ENCODE results near the gene EIF4EBP2.

EIF4EBP2 gene

GRCh38 chr10:70362328-70362727, 41.6 kb upstream of the EIF4EBP2 start:
- TF ChIP-seq, protein P1, sequence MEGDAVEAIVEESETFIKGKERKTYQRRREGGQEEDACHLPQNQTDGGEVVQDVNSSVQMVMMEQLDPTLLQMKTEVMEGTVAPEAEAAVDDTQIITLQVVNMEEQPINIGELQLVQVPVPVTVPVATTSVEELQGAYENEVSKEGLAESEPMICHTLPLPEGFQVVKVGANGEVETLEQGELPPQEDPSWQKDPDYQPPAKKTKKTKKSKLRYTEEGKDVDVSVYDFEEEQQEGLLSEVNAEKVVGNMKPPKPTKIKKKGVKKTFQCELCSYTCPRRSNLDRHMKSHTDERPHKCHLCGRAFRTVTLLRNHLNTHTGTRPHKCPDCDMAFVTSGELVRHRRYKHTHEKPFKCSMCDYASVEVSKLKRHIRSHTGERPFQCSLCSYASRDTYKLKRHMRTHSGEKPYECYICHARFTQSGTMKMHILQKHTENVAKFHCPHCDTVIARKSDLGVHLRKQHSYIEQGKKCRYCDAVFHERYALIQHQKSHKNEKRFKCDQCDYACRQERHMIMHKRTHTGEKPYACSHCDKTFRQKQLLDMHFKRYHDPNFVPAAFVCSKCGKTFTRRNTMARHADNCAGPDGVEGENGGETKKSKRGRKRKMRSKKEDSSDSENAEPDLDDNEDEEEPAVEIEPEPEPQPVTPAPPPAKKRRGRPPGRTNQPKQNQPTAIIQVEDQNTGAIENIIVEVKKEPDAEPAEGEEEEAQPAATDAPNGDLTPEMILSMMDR (IDR thresholded peaks at IDR 0.05; ENCODE audit: extremely low read depth, missing control alignments), result no peak
- no peak for DNase-seq (ENCODE audit: low spot score)

DNA sequence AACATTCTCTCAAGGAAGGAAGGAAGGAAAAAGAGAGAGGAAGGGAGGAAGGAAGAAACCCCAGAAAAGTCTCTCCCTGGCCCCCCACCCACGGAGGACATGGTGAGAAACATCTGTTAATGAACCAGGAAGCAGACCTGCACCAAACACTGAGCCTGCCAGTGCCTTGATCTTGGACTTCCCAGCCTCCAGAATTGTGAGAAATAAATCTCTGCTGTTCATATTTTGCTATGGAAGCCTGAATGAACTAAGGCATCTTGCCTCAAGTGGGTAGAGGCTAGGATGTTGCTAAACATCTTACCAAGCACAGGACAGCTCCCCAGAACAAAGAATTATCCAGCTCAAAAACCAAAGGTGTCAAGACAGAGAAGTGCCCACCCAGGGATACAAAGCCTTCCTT, 40.7 kb upstream of the EIF4EBP2 start:
- TF ChIP-seq, protein P1 (IDR thresholded peaks at IDR 0.05; ENCODE audit: extremely low read depth, missing control alignments), result no peak
- DNase-seq (ENCODE audit: low spot score), result no peak

GRCh38 chr10:70363971-70364771, 39.8 kb upstream of the EIF4EBP2 start:
- TF ChIP-seq, protein P1 (IDR thresholded peaks at IDR 0.05; ENCODE audit: extremely low read depth, missing control alignments), result peak; percentile 92
- peak; percentile 83 for DNase-seq (ENCODE audit: low spot score)

DNA sequence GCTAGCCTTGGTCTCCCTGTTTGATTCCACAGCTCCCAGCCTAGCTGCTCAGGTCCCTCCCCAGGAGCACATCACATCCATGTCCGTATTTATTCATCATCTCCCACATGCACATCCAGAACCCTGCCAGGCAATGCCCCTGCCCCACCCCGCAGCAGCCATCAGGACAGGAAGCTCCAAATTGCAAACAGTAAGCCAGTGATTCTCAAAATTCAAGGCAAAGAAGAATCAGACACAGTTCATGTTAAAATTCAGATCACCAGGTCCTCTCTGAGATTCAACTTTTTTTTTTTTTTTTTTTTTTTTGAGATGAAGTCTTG, 39.2 kb upstream of the EIF4EBP2 start:
- DNase-seq (ENCODE audit: low spot score), result no peak
- TF ChIP-seq, protein P1 (IDR thresholded peaks at IDR 0.05; ENCODE audit: extremely low read depth, missing control alignments), result no peak

GRCh38 chr10:70367195-70367796, 36.6 kb upstream of the EIF4EBP2 start:
- DNase-seq (ENCODE audit: low spot score), result no peak

DNA sequence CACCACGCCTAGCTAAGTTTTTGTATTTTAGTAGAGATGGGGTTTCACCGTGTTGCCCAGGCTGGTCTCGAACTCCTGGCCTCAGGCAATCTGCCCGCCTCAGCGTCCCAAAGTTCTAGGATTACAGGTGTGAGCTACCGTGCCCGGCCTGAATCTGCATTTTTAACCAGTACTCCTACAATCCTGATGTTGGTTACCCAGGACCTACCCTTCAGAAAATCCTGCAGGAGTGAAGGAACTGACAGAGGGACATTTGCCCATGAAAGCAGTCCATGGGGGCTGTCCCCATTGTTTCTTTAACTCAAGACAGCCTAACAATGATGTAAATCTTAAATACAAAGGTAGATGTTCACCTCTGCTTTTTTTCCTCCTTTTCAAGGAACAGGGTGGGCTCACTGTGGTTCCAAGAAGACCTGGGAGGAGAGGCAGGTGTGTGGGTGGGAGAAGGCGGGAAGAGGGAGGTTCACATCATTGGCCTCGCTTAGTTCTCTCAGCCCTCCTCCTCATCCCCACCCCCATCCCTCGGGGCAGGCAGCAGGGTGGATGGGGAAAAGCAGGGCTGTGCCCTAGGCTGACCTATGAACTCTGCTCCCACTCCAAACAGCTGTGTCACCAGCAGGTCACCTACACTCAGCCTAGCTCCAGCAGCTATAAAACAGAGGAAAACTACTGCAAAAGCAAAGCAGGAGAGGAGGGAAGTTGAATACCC, 35.0 kb upstream of the EIF4EBP2 start:
- DNase-seq (ENCODE audit: low spot score), result no peak
- TF ChIP-seq, protein P1 (IDR thresholded peaks at IDR 0.05; ENCODE audit: extremely low read depth, missing control alignments), result no peak

More at GRCh38 chr10:70367195-70367796, 36.6 kb upstream of the EIF4EBP2 start:
- TF ChIP-seq, protein P1 (IDR thresholded peaks at IDR 0.05; ENCODE audit: extremely low read depth, missing control alignments), result no peak

DNA sequence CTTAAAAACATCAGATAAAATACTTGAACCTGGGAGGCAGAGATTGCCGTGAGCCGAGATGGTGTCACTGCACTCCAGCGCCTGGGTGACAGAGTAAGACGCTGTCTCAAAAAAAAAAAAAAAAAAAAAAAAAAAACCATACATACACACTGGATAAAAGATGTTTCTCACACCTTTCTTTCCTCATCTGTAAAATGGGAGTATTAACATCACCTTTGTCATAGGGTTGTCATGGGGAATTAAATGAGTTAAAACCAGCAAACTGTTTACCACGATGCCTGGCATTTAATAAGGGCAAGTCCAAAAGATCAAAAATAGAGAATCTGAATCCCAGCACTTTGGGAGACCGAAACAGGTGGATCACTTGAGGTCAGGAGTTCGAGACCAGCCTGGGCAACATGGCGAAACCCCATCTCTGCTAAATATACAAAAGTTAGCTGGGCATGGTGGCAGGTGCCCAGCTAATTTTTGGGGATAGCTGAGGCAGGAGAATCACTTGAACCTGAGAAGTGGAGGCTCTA, 34.4 kb upstream of the EIF4EBP2 start:
- no peak for DNase-seq (ENCODE audit: low spot score)
- TF ChIP-seq, protein P1 (IDR thresholded peaks at IDR 0.05; ENCODE audit: extremely low read depth, missing control alignments), result no peak
